WTC11 (cell line): ENCODE measurements around the gene ZNF480. TPM values are rescaled to one million over a fixed set of nuclear protein-coding genes. Genes with fewer than 3 reads are reported as not detected.

Source experiments
- ATAC-seq: fragments of 200-7000 bp; cut with Tn5 transposase; 2 replicates; pipeline ENCODE4 v1.10.0; 2021; ENCODE audit warnings: mild to moderate bottlenecking, moderate library complexity
- CTCF ChIA-PET: fragments of 300-600 bp; sonication (Branson Sonifier 250); formaldehyde crosslinking; loops from one replicate; lab custom pipeline; 2021; ENCODE audit warnings: antibody characterized with exemption; lab: Charles Lee
- POLR2A ChIA-PET: fragments of 350-600 bp; sonication (Branson Sonifier 250); formaldehyde crosslinking; loops from one replicate; lab custom pipeline; 2021; ENCODE audit warnings: antibody characterized with exemption; lab: Charles Lee
- DNase-seq: peaks from one replicate; pipeline ENCODE4 v3.0.0; 2021; ENCODE audit warnings: low spot score
- H3K27ac Mint-ChIP-seq: 2 replicates; pipeline ENCODE4 v1.8.0; 2021; ENCODE audit warnings: mixed read lengths
- H3K27me3 Mint-ChIP-seq: 2 replicates; pipeline ENCODE4 v1.8.0; 2021; ENCODE audit warnings: low read depth, mild to moderate bottlenecking, moderate library complexity, mixed read lengths
- H3K36me3 Mint-ChIP-seq: 2 replicates; pipeline ENCODE4 v1.8.0; 2021; ENCODE audit warnings: mixed read lengths
- H3K4me1 Mint-ChIP-seq: 2 replicates; pipeline ENCODE4 v1.8.0; 2022; ENCODE audit warnings: mixed read lengths
- H3K4me3 Mint-ChIP-seq: 2 replicates; pipeline ENCODE4 v1.8.0; 2021; ENCODE audit warnings: mild to moderate bottlenecking, moderate library complexity, mixed read lengths
- H3K9me3 Mint-ChIP-seq: 2 replicates; pipeline ENCODE4 v1.8.0; 2021; ENCODE audit warnings: mixed read lengths
- CBFB ChIP-seq: sonication (generic); formaldehyde crosslinking; IDR thresholded peaks from 2 replicates; pipeline ENCODE4 v1.8.1; 2022; ENCODE audit warnings: mild to moderate bottlenecking, low read depth, missing genetic modification reagents
- FOXP1 ChIP-seq: sonication (generic); formaldehyde crosslinking; IDR thresholded peaks from 2 replicates; pipeline ENCODE4 v1.8.0; 2022; ENCODE audit warnings: missing genetic modification reagents, mild to moderate bottlenecking, moderate library complexity, borderline replicate concordance
- GABPB1 ChIP-seq: sonication (generic); formaldehyde crosslinking; IDR thresholded peaks from 2 replicates; pipeline ENCODE4 v1.8.1; 2023; ENCODE audit warnings: mild to moderate bottlenecking, missing genetic modification reagents
- HMGA2 ChIP-seq: fragments of 250-450 bp; sonication (Bioruptor Pico); IDR thresholded peaks from 2 replicates; pipeline ENCODE4 v1.4.0; 2021; ENCODE audit warnings: mild to moderate bottlenecking, moderate library complexity
- NFATC4 ChIP-seq: fragments of 250-450 bp; sonication (Bioruptor Pico); IDR thresholded peaks from 2 replicates; pipeline ENCODE4 v1.9.0; 2021; ENCODE audit warnings: mild to moderate bottlenecking
- NFYB ChIP-seq: sonication (generic); formaldehyde crosslinking; conservative IDR thresholded peaks from 2 replicates; pipeline ENCODE4 v1.8.0; 2022; ENCODE audit warnings: low read depth, missing genetic modification reagents
- SP1 ChIP-seq: sonication (generic); formaldehyde crosslinking; conservative IDR thresholded peaks from 2 replicates; pipeline ENCODE4 v1.8.1; 2022; ENCODE audit warnings: missing genetic modification reagents
- TP53 ChIP-seq: sonication (generic); formaldehyde crosslinking; IDR thresholded peaks from 2 replicates; pipeline ENCODE4 v1.8.1; 2023; ENCODE audit warnings: mild to moderate bottlenecking, missing genetic modification reagents
- ZNF138 ChIP-seq: sonication (generic); formaldehyde crosslinking; conservative IDR thresholded peaks from 2 replicates; pipeline ENCODE4 v1.8.1; 2022; ENCODE audit warnings: mild to moderate bottlenecking, moderate library complexity, missing genetic modification reagents
- ZNF232 ChIP-seq: sonication (generic); formaldehyde crosslinking; IDR thresholded peaks from 2 replicates; pipeline ENCODE4 v1.8.0; 2022; ENCODE audit warnings: mild to moderate bottlenecking, missing genetic modification reagents
- ZNF423 ChIP-seq: fragments of 250-450 bp; sonication (Bioruptor Pico); IDR thresholded peaks from 2 replicates; pipeline ENCODE4 v2.1.2; 2022; ENCODE audit warnings: mild to moderate bottlenecking, moderate library complexity
- total RNA-seq: library from RNA; stranded (reverse); gene quantifications from 3 replicates; pipeline ENCODE4 v1.2.3, GENCODE V29; 2021
- TF ChIP-seq, protein P1 (sequence below): sonication (generic); formaldehyde crosslinking; IDR thresholded peaks from 2 replicates; pipeline ENCODE4 v1.8.1; 2023; ENCODE audit warnings: mild to moderate bottlenecking, missing genetic modification reagents, moderate library complexity
- TF ChIP-seq, protein P2 (sequence below): sonication (generic); formaldehyde crosslinking; IDR thresholded peaks from 2 replicates; pipeline ENCODE4 v1.8.0; 2022; ENCODE audit warnings: mild to moderate bottlenecking, missing genetic modification reagents
- TF ChIP-seq, protein P3 (sequence below): fragments of 250-450 bp; sonication (Bioruptor Pico); IDR thresholded peaks from 2 replicates; pipeline ENCODE4 v1.9.0; 2021; ENCODE audit warnings: mild to moderate bottlenecking
- TF ChIP-seq, protein P4 (sequence below): fragments of 250-450 bp; sonication (Bioruptor Pico); IDR thresholded peaks from 2 replicates; pipeline ENCODE4 v1.9.0; 2021; ENCODE audit warnings: mild to moderate bottlenecking
- TF ChIP-seq, protein P5 (sequence below): sonication (generic); formaldehyde crosslinking; IDR thresholded peaks from 2 replicates; pipeline ENCODE4 v1.8.1; 2022; ENCODE audit warnings: mild to moderate bottlenecking, moderate library complexity, missing genetic modification reagents
- TF ChIP-seq, protein P6 (sequence below): sonication (generic); formaldehyde crosslinking; conservative IDR thresholded peaks from 2 replicates; pipeline ENCODE4 v1.8.1; 2022; ENCODE audit warnings: mild to moderate bottlenecking, missing genetic modification reagents
- TF ChIP-seq, protein P7 (sequence below): fragments of 250-450 bp; sonication (Bioruptor Pico); conservative IDR thresholded peaks from 2 replicates; pipeline ENCODE4 v1.9.0; 2021; ENCODE audit warnings: mild to moderate bottlenecking
- TF ChIP-seq, protein P8 (sequence below): sonication (generic); formaldehyde crosslinking; IDR thresholded peaks from 2 replicates; pipeline ENCODE4 v1.8.1; 2022; ENCODE audit warnings: low read depth, mild to moderate bottlenecking, moderate library complexity, missing genetic modification reagents, borderline replicate concordance
- TF ChIP-seq, protein P9 (sequence below): sonication (generic); formaldehyde crosslinking; IDR thresholded peaks from 2 replicates; pipeline ENCODE4 v1.8.1; 2023; ENCODE audit warnings: mild to moderate bottlenecking, missing genetic modification reagents

ZNF480 gene
- total RNA-seq, 1 experiment from 2014 or later: 36.0 TPM

DNA sequence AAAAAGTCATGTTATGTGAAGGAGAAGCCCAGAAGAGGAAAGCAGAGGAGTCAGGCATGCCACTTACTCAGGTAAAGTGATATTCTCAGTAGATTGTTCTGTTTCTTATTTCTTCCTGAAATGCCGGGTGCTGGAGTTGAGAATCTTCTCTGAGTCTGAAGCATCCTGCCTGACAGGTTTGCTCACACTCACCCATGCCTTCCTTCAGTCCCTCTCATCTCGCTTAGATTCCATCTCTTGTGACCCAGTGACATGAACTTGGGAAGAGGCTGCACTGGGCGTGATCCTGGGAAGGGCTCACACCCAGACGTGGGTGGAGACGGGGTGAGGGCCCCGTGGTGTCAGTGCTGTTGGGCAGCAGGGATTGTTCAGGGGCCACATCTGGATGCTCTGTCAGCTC lies 19.5 kb upstream of the ZNF480 start:
- peaks cover 35% of the 10 kb centered on the region for H3K36me3 Mint-ChIP-seq
- POLR2A ChIA-PET: no interaction called here
- H3K4me1 Mint-ChIP-seq: peaks cover 33% of the 10 kb centered on the region
- peak overlapping the region; percentile 38; the same call in 1 of the 2 replicates for H3K27ac Mint-ChIP-seq
- ATAC-seq: no peak
- peaks cover 20% of the 10 kb centered on the region for H3K9me3 Mint-ChIP-seq
- DNase-seq: no peak
- no peak overlapping the region for H3K4me3 Mint-ChIP-seq
- TF ChIP-seq, protein P1, sequence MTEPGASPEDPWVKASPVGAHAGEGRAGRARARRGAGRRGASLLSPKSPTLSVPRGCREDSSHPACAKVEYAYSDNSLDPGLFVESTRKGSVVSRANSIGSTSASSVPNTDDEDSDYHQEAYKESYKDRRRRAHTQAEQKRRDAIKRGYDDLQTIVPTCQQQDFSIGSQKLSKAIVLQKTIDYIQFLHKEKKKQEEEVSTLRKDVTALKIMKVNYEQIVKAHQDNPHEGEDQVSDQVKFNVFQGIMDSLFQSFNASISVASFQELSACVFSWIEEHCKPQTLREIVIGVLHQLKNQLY (CRISPR knock-in tag): no peak
- TF ChIP-seq CBFB (CRISPR knock-in tag) (no peak), HMGA2 (CRISPR knock-in tag) (no peak), NFATC4 (no peak), FOXP1 (no peak), GABPB1 (no peak), SP1 (CRISPR knock-in tag) (no peak), ZNF138 (CRISPR knock-in tag) (no peak), ZNF423 (no peak), TP53 (CRISPR knock-in tag) (no peak), ZNF232 (CRISPR knock-in tag) (no peak), NFYB (CRISPR knock-in tag) (no peak)
- TF ChIP-seq, protein P2, sequence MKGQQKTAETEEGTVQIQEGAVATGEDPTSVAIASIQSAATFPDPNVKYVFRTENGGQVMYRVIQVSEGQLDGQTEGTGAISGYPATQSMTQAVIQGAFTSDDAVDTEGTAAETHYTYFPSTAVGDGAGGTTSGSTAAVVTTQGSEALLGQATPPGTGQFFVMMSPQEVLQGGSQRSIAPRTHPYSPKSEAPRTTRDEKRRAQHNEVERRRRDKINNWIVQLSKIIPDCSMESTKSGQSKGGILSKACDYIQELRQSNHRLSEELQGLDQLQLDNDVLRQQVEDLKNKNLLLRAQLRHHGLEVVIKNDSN: no peak
- TF ChIP-seq, protein P3, sequence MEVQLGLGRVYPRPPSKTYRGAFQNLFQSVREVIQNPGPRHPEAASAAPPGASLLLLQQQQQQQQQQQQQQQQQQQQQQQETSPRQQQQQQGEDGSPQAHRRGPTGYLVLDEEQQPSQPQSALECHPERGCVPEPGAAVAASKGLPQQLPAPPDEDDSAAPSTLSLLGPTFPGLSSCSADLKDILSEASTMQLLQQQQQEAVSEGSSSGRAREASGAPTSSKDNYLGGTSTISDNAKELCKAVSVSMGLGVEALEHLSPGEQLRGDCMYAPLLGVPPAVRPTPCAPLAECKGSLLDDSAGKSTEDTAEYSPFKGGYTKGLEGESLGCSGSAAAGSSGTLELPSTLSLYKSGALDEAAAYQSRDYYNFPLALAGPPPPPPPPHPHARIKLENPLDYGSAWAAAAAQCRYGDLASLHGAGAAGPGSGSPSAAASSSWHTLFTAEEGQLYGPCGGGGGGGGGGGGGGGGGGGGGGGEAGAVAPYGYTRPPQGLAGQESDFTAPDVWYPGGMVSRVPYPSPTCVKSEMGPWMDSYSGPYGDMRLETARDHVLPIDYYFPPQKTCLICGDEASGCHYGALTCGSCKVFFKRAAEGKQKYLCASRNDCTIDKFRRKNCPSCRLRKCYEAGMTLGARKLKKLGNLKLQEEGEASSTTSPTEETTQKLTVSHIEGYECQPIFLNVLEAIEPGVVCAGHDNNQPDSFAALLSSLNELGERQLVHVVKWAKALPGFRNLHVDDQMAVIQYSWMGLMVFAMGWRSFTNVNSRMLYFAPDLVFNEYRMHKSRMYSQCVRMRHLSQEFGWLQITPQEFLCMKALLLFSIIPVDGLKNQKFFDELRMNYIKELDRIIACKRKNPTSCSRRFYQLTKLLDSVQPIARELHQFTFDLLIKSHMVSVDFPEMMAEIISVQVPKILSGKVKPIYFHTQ (CRISPR knock-in tag): no peak
- TF ChIP-seq, protein P4, sequence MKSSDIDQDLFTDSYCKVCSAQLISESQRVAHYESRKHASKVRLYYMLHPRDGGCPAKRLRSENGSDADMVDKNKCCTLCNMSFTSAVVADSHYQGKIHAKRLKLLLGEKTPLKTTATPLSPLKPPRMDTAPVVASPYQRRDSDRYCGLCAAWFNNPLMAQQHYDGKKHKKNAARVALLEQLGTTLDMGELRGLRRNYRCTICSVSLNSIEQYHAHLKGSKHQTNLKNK (CRISPR knock-in tag): no peak
- TF ChIP-seq, protein P5, sequence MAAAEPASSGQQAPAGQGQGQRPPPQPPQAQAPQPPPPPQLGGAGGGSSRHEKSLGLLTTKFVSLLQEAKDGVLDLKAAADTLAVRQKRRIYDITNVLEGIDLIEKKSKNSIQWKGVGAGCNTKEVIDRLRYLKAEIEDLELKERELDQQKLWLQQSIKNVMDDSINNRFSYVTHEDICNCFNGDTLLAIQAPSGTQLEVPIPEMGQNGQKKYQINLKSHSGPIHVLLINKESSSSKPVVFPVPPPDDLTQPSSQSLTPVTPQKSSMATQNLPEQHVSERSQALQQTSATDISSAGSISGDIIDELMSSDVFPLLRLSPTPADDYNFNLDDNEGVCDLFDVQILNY (CRISPR knock-in tag): no peak
- TF ChIP-seq, protein P6, sequence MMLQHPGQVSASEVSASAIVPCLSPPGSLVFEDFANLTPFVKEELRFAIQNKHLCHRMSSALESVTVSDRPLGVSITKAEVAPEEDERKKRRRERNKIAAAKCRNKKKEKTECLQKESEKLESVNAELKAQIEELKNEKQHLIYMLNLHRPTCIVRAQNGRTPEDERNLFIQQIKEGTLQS (CRISPR knock-in tag): no peak
- TF ChIP-seq, protein P7, sequence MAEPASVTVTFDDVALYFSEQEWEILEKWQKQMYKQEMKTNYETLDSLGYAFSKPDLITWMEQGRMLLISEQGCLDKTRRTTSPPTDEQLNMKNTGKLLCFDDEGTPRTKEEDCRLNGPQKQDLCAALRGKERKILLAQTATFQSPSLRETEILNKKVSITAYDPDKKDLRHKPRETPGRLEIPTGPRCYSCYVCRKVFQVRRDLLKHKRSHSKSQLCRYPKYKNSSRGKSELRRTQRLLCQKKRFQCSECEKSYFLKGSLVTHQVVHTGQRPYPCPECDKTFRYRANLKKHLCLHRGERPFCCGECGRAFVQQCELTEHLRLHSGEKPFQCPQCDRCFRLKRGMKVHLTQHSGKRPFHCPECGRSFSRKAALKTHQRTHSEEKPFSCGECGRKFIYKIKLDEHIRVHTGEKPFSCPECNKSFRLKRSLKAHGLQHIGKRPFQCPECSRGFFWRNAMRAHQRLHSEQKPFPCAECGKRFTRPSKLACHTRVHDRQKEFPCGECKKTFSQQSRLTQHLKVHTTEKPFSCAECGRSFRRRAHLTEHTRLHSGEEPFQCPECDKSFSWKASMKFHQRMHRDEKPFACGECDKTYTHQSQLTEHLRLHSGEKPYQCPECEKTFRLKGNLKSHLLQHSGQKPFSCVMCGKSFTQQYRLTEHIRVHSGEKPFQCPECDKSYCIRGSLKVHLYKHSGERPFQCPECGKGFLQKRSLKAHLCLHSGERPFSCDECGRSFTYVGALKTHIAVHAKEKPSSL: no peak
- TF ChIP-seq, protein P8, sequence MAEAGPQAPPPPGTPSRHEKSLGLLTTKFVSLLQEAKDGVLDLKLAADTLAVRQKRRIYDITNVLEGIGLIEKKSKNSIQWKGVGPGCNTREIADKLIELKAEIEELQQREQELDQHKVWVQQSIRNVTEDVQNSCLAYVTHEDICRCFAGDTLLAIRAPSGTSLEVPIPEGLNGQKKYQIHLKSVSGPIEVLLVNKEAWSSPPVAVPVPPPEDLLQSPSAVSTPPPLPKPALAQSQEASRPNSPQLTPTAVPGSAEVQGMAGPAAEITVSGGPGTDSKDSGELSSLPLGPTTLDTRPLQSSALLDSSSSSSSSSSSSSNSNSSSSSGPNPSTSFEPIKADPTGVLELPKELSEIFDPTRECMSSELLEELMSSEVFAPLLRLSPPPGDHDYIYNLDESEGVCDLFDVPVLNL (CRISPR knock-in tag): no peak
- TF ChIP-seq, protein P9, sequence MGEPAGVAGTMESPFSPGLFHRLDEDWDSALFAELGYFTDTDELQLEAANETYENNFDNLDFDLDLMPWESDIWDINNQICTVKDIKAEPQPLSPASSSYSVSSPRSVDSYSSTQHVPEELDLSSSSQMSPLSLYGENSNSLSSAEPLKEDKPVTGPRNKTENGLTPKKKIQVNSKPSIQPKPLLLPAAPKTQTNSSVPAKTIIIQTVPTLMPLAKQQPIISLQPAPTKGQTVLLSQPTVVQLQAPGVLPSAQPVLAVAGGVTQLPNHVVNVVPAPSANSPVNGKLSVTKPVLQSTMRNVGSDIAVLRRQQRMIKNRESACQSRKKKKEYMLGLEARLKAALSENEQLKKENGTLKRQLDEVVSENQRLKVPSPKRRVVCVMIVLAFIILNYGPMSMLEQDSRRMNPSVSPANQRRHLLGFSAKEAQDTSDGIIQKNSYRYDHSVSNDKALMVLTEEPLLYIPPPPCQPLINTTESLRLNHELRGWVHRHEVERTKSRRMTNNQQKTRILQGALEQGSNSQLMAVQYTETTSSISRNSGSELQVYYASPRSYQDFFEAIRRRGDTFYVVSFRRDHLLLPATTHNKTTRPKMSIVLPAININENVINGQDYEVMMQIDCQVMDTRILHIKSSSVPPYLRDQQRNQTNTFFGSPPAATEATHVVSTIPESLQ (CRISPR knock-in tag): no peak
- no peaks in the 10 kb centered on the region; the same call in 1 of the 2 replicates for H3K27me3 Mint-ChIP-seq
- CTCF ChIA-PET: interaction anchor here (0.9 kb wide), 1 partner anchor 74 kb away, joined by 5 read pairs; no protein-coding TSS in a partner anchor
